NCI-H1436 treated with DMSO at 0.1 percent for 48 hours (cell line): ENCODE data around the gene DNAH3.
"Not testable (repeated sequence)": the region's sequence is repeated elsewhere in the genome, so short reads cannot be mapped to it uniquely, and the experiment has no call there.

Experiments
- DNase-seq: peaks from one replicate; lab custom pipeline; 2025; lab: John Stamatoyannopoulos, UW

DNAH3 gene

GRCh38 chr16:20944861-20945574, 205.6 kb downstream of the DNAH3 start:
- no peak for DNase-seq

- no peak for DNase-seq
Measured at GRCh38 chr16:20942256-20942655, 208.4 kb downstream of the DNAH3 start.

- DNase-seq = no peak
Measured at GRCh38 chr16:20941636-20941926, 209.1 kb downstream of the DNAH3 start.

- DNase-seq = no peak
Measured at GRCh38 chr16:20940871-20941635, 209.6 kb downstream of the DNAH3 start.

- no peak for DNase-seq
Measured at GRCh38 chr16:20939611-20940010, 211.0 kb downstream of the DNAH3 start.

- no peak for DNase-seq
Measured at GRCh38 chr16:20938426-20938825, 212.2 kb downstream of the DNAH3 start.

- no peak for DNase-seq
Measured at GRCh38 chr16:20937736-20938135, 212.9 kb downstream of the DNAH3 start.

- no peak for DNase-seq
Measured at GRCh38 chr16:20933589-20933988, 217.1 kb downstream of the DNAH3 start.

GRCh38 chr16:20931066-20931600, 219.5 kb downstream of the DNAH3 start:
- no peak for DNase-seq

- DNase-seq = no peak
Measured at GRCh38 chr16:20930365-20930690, 220.3 kb downstream of the DNAH3 start.

- DNase-seq = not testable (repeated sequence)
Measured at GRCh38 chr16:20929676-20930364, 220.8 kb downstream of the DNAH3 start.

GRCh38 chr16:20928774-20929411, 221.8 kb downstream of the DNAH3 start:
- no peak for DNase-seq

GRCh38 chr16:20925751-20926150, 224.9 kb downstream of the DNAH3 start:
- DNase-seq = no peak

GRCh38 chr16:20923876-20924275, 226.8 kb downstream of the DNAH3 start:
- DNase-seq = no peak

- no peak for DNase-seq
Measured at GRCh38 chr16:20920799-20921198, 229.8 kb downstream of the DNAH3 start.

- DNase-seq = no peak
Measured at GRCh38 chr16:20920091-20920490, 230.6 kb downstream of the DNAH3 start.

- no peak for DNase-seq
Measured at GRCh38 chr16:20918486-20919239, 232.0 kb downstream of the DNAH3 start.

- DNase-seq = no peak
Measured at GRCh38 chr16:20916942-20917341, 233.7 kb downstream of the DNAH3 start.

- DNase-seq = no peak
Measured at GRCh38 chr16:20916289-20916688, 234.4 kb downstream of the DNAH3 start.

- no peak for DNase-seq
Measured at GRCh38 chr16:20911361-20911760, 239.3 kb downstream of the DNAH3 start.

GRCh38 chr16:20910781-20911321, 239.8 kb downstream of the DNAH3 start:
- DNase-seq = no peak
